NCI-H345 (cell line): ENCODE measurements around the gene KCNJ11.
"Not testable (repeated sequence)": the region's sequence is repeated elsewhere in the genome, so short reads cannot be mapped to it uniquely, and the experiment has no call there.

Source experiments
- DNase-seq: peaks from one replicate; lab custom pipeline; 2025; lab: John Stamatoyannopoulos, UW

The KCNJ11 gene

DNA sequence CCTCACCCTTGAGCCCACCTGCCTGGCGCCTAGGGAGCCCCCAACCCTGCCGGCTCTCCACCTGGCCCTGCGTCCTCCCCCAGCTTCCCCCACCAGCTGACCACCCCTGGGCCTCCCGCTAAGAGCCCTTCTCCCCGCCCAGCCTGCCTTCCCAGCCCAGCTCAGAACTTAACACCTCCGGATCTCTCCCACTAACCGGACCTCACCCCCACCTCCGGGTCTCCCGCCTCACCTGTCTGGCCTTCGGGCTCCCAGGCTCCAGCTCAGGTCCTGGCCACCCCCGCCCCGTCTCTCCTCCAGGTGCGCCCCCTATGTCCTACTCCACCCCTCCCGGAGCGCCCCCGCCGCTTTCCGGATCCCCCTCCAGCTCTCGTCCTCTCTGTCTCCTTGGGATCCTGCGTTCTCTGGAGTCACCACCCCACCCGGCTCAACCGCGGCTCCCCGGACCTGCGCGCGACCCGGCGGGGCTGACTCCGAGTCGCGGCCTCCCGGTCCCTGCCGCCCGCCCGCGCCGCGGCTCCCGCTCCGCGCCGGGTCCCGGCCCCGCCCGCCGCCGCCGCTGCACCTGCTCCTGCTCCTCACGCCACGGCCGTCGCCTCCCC lies at the start of gene KCNJ11:
Gene KCNJ11 (minus strand): TSS at position 51 of the 602 bp plus-strand sequence. CDS start 568 bp downstream, outside the sequence.
- DNase-seq, result no peak

DNA sequence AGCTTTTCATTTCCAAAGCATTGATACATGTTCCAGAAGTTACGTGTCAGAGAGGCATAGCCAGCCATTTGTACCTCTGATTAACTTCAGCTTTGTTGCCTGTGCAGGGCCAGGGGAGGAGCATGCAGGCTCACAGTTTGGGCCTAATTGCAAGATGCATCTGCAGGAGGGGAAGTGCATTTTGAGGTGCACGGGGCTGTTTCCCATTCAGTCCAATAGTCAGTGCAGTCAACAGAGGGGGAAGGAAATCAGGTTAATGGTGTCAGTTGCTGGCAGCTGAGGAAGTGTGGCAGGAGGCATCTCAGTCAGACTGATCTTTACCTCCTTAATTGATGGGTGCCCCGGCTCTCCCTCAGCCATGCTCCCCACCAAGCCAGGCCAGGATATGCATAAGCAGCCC lies 48.9 kb upstream of the KCNJ11 start:
- no peak for DNase-seq

GRCh38 chr11:17434108-17434507 lies 45.6 kb upstream of the KCNJ11 start:
- no peak for DNase-seq

- no peak for DNase-seq
These were observed 43.5 kb upstream of the KCNJ11 start for GRCh38 chr11:17432002-17432401.

DNA sequence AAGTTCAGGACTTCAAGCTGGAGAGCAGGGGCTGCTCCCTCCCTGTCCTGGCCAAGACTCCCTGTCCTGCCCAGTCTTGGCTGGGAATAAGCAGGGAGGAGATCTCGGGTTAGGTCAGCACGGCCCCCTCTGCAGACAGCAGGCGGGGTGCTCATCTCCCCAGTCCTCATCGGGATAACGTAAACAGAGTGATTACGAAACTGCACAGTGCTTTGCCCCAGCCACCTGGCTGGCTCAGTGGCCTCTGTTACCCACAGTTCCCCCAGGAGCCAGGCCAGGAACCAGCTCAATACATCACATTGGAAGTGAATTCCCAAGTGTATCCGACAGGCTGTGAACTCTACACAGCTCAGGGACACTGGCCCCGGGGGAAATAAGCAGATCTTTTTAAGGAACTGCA lies 42.7 kb upstream of the KCNJ11 start:
- DNase-seq, result no peak

- no peak for DNase-seq
These were observed 42.2 kb upstream of the KCNJ11 start for GRCh38 chr11:17430616-17431015.

GRCh38 chr11:17428925-17429324 lies 40.5 kb upstream of the KCNJ11 start:
- no peak for DNase-seq

DNA sequence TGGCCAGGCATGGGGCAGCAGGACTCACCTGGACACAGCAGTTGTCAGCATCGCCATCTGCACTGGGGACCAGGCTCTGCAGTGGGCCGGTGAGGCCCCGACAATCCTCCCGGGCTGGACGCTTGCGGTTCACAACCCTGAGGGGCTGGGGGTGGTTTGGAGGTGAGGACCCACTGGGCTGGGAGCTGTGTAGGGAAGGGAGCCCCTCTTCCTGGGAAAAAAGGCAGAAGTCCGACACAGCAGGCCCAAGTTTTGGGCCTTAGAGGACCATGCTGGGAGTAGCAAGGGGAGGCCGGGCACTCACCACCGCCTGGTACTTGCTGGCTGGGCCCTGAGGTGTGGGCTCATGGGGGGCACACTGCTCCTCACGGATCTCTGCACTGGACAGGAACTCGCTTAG lies 39.8 kb upstream of the KCNJ11 start:
- no peak for DNase-seq

- DNase-seq, result not testable (repeated sequence)
These were observed 37.8 kb upstream of the KCNJ11 start for GRCh38 chr11:17426233-17426632.

DNA sequence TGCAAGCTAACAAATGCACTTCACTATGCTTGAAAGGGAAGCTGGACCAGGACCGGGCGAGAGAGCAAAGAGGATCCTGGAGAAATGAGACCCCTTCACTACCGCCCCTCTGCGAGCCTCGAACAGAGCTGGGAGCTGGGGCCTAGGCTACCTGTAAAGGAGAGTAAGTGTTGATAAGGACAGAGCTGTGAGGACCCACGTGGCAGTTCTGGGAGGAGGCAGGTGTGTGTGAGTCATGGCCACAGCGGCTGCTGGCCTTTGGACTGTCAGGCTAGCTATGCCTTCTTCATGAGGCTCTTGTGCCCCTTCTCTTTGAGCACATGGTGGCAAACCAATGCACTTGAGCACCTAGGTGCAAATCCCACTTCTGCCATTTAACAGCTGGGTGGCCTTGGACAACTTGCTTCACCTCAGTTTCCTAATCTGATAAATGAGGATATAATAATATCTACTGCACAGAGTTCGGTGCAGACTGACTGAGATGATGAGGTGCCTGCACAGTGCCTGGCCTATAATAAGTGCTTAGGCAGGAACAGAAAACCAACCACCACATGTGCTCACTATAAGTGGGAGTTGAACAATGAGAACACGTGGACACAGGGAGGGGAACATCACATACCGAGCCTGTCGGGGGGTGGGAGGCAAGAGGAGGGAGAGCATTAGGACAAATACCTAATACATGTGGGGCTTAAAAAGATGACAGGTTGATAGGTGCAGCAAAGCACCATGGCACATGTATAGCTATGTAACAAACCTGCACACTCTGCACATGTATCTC lies 35.3 kb upstream of the KCNJ11 start:
- no peak for DNase-seq

DNA sequence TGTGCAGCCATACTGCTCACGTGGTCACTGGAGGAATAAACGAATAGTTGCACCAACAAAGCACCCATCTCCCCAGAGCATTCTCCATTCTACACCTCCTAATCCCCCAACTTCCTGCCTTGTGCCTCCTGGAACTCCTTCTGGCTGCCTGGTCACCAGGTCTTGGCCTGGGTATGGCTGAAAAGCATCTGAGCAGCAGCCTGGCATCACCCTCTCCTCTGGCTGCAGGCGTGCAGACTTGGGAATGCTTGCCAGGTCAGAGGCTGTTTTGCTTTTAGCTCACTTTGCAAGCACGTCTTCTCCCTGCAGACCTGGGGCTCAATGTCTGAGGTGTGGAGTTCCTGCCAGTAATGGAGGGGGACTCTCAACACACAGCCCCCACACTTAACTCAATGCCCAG lies 33.3 kb upstream of the KCNJ11 start:
- no peak for DNase-seq

DNA sequence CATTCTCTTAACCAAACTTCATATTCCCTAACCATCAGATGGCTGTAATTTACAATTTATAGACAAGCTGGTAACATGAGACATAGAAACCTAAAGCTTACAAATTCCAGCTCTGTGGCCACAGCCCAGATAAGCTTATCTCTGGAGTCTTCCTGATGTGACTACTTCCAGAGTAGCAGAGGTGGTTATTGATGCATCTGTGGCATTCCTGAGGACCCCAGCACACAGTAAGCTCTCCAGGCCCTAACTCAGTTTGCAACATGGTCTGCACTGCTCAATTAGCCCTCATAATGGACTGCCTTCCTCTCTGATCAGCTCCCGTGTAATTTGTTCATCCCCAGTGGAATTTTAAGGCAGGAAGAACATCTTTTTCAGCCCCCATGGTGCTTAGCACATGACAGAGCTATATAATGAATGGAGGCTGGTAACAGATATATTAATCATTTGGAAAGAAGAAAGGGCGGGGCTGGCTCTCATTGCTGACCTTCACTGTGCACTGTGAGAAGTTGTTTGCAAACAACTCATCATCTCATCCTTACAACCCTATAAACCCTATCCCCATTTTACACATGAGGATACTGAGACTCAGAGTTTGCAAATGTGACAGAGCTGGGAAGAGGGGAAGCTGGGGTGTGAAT lies 30.1 kb upstream of the KCNJ11 start:
- DNase-seq, result no peak

DNA sequence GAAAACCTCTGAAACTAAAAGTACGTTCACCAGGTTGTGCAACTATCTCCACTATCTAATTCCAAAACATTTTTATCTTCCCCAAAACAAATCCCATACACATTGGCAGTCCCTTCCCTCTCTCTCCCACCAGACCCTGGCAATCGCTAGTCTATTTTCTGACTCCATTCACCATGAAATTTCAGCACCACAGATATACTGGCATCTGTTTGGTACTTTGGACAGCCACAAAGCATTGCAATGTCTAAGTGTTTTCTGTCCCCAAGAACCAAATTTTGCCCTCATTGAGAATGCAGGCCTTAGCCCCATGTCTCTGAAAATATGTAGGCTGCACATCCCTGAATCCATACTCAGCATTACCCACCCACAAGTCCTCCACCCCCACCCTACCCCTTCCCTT lies 28.0 kb upstream of the KCNJ11 start:
- DNase-seq, result no peak

DNA sequence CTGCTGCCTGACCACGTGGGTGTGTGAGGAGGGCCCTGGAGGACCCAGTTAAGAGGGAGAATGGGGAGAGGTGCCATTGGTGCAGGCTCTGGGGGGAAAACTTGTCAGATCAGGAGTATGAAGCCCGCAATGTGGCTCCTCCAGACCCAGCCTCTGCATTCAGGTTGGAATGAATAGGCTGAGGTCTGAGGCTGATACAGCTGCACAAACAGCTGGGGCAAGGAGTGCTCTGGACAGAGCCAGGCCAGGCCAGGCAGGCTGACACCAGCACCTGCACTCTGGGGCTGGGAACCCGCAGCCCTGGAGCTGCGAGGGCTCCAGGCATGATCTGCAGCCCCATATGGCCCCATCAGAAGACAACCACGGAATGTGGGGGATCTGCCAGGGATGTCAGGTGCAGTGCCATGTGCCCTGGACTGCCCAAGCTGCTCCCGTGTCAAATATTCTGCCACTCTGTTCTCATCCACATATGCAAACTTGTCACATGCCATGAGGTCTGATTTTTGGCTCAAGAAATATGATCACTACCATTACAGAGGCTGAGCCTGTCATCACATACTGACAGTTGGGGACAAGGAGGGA lies 27.2 kb upstream of the KCNJ11 start:
- DNase-seq, result no peak

DNA sequence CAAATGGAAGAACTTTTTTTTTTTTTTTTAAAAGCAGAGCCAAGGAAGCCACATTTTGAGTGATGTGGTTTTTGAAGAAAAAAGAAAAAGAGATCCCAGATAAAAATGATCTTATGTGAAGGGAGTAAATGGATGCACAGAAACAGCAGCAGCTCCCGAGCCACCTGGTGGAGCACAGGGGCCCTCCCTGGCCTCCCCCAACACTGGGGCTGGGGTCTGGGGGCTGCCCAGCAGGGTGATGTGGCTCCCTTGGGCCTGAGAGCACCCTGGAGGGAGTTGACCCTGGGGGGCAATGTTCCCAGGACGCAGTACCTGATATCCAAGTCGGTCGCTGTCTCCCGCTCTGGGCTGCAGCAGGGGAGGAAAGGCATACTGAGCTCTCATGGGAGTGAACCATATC lies 26.5 kb upstream of the KCNJ11 start:
- DNase-seq, result no peak

DNA sequence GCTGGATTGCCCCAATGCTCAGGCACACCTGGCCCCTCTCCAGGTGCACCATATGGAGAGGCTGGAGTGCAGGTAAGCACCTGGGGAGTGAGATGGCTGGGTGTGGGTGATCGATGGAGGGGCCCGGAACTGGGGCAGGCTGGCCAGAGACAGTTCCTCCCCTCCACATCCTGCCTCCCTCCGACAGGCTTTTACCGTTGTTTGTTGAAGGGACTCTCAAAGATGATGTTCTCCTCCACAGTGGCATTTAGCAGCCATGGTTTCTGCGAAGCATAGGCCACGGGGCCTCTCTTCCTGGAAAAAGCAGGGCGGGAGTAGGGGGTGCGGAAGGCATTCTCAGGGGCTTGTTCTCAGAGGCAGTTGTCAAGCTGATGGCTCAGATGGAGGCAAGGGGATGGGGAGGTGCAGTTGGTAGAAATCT lies 25.9 kb upstream of the KCNJ11 start:
- peak; percentile 75 for DNase-seq

GRCh38 chr11:17413414-17414316 lies 25.2 kb upstream of the KCNJ11 start:
- DNase-seq, result peak; percentile 81

DNA sequence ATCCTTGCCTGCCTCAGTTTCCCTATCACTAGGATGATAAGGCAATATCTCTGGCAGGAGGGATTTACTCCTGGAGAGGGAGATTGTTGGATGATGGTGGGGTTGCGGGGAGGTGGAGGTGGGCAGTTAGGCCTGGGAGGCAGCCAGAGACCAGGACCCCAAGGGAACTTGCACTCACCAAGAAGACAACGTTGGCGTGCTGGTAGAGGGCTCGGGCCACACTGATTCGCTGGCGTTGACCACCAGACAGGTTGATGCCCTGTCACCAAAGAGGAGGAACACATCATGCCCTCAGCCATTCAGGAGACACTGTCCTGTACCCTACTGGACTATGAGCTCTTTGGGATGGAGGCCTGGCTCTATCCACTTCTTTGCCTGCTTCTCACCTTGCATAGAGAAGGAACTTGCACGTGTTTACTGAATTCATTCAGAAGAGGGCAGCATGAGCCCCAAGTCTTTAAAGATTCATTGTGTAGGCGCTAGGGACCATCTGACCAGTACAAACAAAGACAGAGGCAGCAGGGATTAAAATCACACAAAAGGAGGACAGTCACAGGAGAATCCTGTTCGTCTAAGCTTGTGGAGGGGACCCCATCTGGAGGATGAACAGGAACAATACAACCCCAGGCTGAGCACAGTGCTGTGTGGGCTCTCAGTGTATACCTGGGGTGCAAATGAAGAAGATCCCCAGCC lies 24.2 kb upstream of the KCNJ11 start:
- DNase-seq, result peak; percentile 24

GRCh38 chr11:17411418-17411817 lies 23.0 kb upstream of the KCNJ11 start:
- no peak for DNase-seq

DNA sequence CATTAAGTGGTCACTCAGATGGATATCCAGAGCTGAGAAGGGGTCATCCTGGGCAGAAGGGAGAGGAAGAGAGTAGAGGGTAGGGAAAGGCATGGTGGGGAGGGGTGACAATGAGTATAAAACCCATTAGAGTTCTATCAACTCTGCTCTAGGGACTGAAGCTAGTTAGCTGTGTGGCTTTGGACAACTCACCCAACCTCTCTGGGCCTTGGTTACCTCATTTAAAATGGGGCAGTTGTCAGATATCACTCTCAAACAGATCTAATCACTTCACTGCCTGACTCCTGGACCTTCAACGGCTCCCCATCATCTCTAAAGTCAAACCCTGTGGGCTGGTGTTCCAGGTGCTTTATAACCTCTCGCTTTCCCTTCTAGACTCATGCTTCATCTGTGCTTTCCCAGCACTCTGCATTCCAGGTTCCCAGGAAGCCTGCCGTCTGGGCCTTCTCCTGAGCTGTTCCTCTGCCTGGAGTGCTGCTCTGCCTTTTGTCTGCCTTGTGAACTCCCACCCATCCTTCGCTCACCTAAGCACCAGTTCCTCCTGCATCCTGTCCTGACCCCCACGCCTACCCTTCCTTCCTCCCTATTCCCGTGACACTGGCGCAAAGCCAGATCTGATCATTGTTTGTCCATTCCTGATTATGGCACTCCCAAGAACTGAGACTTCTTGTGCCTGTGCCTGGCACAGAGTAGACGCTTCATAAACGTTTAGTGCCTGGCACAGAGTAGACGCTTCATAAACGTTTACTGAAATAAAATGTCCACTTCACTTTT lies 22.3 kb upstream of the KCNJ11 start:
- no peak for DNase-seq
